ENCODE results near the gene POLE4. TPM values are rescaled to one million over a fixed set of nuclear protein-coding genes. Genes with fewer than 3 reads are reported as not detected.

The POLE4 gene
- polyA plus RNA-seq, 1 of the 3 experiments (the other 2 are of a cell fraction): 42.1 TPM

- TF ChIP-seq RFX5 (IDR thresholded peaks at IDR 0.05; ENCODE audit: low read length) (no peak), TEAD4 (IDR thresholded peaks at IDR 0.05; ENCODE audit: borderline replicate concordance, insufficient read depth) (no peak), CHD2 (IDR thresholded peaks at IDR 0.05; ENCODE audit: low read length, partially characterized antibody) (no peak)
Observed at GRCh38 chr2:74931940-74932339, 26.5 kb upstream of the POLE4 start (continued).

DNA sequence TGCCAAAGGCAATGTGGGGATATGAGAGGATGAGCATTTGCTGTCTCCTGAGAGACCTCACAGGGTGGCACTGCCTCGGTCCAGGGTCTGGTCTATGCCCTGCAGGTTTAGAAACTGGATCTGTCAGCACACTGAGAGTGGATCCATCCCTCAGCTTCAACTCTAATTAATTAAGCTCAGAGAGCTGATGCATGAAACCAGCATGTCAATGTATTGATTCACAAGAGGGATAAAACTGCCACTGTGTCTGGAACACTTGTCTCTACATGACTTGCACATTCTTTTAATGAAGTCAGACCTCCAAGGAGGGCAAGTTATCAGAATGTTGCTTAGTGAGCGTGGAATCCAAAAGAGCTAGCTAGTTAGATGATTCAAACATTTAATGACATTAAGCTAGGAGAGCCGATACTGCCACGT, 22.5 kb upstream of the POLE4 start:
- no peak for DNase-seq
- Histone ChIP-seq H3K4me2 (no peak overlapping the region), H3K9me3 (no peaks in the 10 kb centered on the region), H3K9ac (no peak overlapping the region), H3K9me2 (no peaks in the 10 kb centered on the region), H3K27me3 (ENCODE audit: insufficient read depth) (no peaks in the 10 kb centered on the region), H3K4me3 (ENCODE audit: low read depth in 2 of 2, low read length in 1 of 2) (no peak overlapping the region), H3K36me3 (replicated peaks in 1 of 2; ENCODE audit: control insufficient read depth in 1 of 2, insufficient read depth in 2 of 2, low read length in 1 of 2) (no peaks in the 10 kb centered on the region), H4K20me1 (ENCODE audit: insufficient read depth) (no peaks in the 10 kb centered on the region), H3K79me2 (ENCODE audit: insufficient read depth) (no peaks in the 10 kb centered on the region), H2AFZ (ENCODE audit: low read depth) (no peak overlapping the region), H3K4me1 (ENCODE audit: control insufficient read depth in 1 of 2, insufficient read depth in 2 of 2, low read depth in 1 of 2, low read length in 1 of 2) (no peaks in the 10 kb centered on the region; a peak in 1 of 4 replicates), H3K27ac (ENCODE audit: low read depth in 2 of 2, low read length in 1 of 2) (no peak overlapping the region), H3F3A (replicated peaks; ENCODE audit: insufficient read depth) (no peaks in the 10 kb centered on the region)
- no peak for TF ChIP-seq NRF1 (IDR thresholded peaks at IDR 0.05; ENCODE audit: low read depth, low read length)
- no peak for TF ChIP-seq USF2 (IDR thresholded peaks at IDR 0.05; ENCODE audit: borderline replicate concordance, low read depth, low read length)
- TF ChIP-seq EP300 (IDR thresholded peaks at IDR 0.05; ENCODE audit: borderline replicate concordance in 1 of 2, low read depth in 1 of 2, low read length in 1 of 2): no peak
- 75% methylated on average over 3 of the region's 4 CpGs for WGBS (ENCODE audit: low lambda C conversion rate)
- CTCF ChIA-PET: interaction anchor here (2.5 kb wide), 1 partner anchor 17 kb away, joined by 12 read pairs; no protein-coding TSS in a partner anchor
- POLR2A ChIA-PET: no interaction called here

- no peak overlapping the region for H3K27ac ChIP-seq (ENCODE audit: low read depth in 2 of 2, low read length in 1 of 2)
- H3K4me1 ChIP-seq (ENCODE audit: control insufficient read depth in 1 of 2, insufficient read depth in 2 of 2, low read depth in 1 of 2, low read length in 1 of 2): no peaks in the 10 kb centered on the region; a peak in 1 of 4 replicates
- no peaks in the 10 kb centered on the region for H3F3A ChIP-seq (replicated peaks; ENCODE audit: insufficient read depth)
- H2AFZ ChIP-seq (ENCODE audit: low read depth): no peak overlapping the region
- no peaks in the 10 kb centered on the region for H3K79me2 ChIP-seq (ENCODE audit: insufficient read depth)
- H3K9ac ChIP-seq: no peak overlapping the region
- no peaks in the 10 kb centered on the region for H3K9me3 ChIP-seq
- H4K20me1 ChIP-seq (ENCODE audit: insufficient read depth): no peaks in the 10 kb centered on the region
- 60% methylated on average over 6 of the region's 6 CpGs for WGBS (ENCODE audit: low lambda C conversion rate)
- no peak for DNase-seq
- no peak overlapping the region for H3K4me3 ChIP-seq (ENCODE audit: low read depth in 2 of 2, low read length in 1 of 2)
- CTCF ChIA-PET: no interaction called here
- POLR2A ChIA-PET: no interaction called here
- TF ChIP-seq NFIC (IDR thresholded peaks at IDR 0.05; ENCODE audit: borderline replicate concordance) (no peak), FOXJ3 (CRISPR knock-in tag; IDR thresholded peaks at IDR 0.05) (no peak), TAF1 (IDR thresholded peaks at IDR 0.05; ENCODE audit: borderline replicate concordance, low read depth, low read length) (no peak), RXRA (IDR thresholded peaks at IDR 0.05; ENCODE audit: borderline replicate concordance, low read depth) (no peak), REST (IDR thresholded peaks at IDR 0.05; ENCODE audit: low read depth, low read length) (no peak), EP300 (IDR thresholded peaks at IDR 0.05; ENCODE audit: borderline replicate concordance in 1 of 2, low read depth in 1 of 2, low read length in 1 of 2) (no peak), RCOR1 (IDR thresholded peaks at IDR 0.05; ENCODE audit: low read length) (no peak), GATA2 (CRISPR knock-in tag; IDR thresholded peaks at IDR 0.05) (no peak), CHD2 (IDR thresholded peaks at IDR 0.05; ENCODE audit: low read length, partially characterized antibody) (no peak), TEAD4 (IDR thresholded peaks at IDR 0.05; ENCODE audit: borderline replicate concordance, insufficient read depth) (no peak)
- no peaks in the 10 kb centered on the region for H3K27me3 ChIP-seq (ENCODE audit: insufficient read depth)
- no peaks in the 10 kb centered on the region for H3K9me2 ChIP-seq
- no peaks in the 10 kb centered on the region for H3K36me3 ChIP-seq (replicated peaks in 1 of 2; ENCODE audit: control insufficient read depth in 1 of 2, insufficient read depth in 2 of 2, low read length in 1 of 2)
- no peak overlapping the region for H3K4me2 ChIP-seq
Observed at GRCh38 chr2:74937221-74937880, 21.1 kb upstream of the POLE4 start.
